Stomach (tissue), 4 donors: ENCODE measurements around the gene TSPAN14.

Experiments used
- CTCF ChIP-seq, 7 experiments: fragments of 450-650 bp in 4 of 7; fragments of 200-600 bp in 3 of 7; sonication (generic) in 3 of 7; IDR thresholded peaks; one replicate each; pipeline ENCODE4 v1.5.1; 2016 to 2019; ENCODE audit warnings: antibody characterized with exemption in 7 of 7, control low read depth in 2 of 7, mild to moderate bottlenecking in 1 of 7
- POLR2A ChIP-seq, 4 donors: fragments of 450-650 bp; IDR thresholded peaks; one replicate each; pipeline ENCODE4 v1.6.1; 2016; ENCODE audit warnings: antibody characterized with exemption in 4 of 4, control low read depth in 2 of 4, mild to moderate bottlenecking in 1 of 4, moderate library complexity in 1 of 4

DNA sequence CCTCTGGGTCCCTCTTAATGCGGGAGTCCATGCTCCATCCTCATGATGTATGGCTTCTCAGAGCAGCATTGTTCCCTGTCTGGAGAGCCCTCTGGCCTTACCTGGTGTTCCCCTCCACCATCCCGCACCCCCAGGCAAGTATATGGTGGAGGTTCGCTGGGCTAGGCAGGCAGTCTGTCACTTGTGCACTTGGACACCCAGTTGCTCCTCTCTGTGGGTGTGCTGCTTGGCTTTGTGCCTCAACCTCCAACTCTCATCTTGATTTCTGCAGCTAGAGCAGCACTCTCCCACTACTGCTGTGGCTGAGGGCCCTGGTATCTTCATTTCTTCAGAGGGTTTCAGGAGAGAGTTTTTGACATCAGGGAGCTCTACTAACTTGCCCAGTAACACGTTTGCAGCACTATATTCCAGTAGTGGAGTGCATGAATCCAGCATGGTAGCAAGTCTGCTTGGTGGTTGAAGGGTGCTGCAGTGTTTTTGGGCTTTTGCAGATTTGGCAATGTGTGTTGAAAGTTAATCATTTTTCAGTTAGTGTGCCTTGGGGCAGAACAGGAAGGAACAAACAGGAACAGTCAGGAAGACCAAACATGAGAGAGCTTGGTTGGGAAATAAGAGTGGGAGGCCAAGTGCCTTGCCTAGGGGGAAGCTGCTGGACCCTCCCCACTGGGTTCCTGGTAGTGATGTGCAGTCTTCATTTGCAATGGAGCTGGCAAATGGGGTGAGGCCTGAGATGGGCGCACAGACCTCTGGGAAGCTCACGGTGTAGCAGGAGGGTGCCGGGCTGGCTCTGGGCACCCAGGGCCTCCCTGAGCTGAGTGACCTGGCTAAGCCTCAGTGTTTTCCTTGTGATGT lies 37.4 kb downstream of the TSPAN14 start:
- TF ChIP-seq CTCF (IDR thresholded peaks at IDR 0.05), result no peak
- TF ChIP-seq POLR2A (IDR thresholded peaks at IDR 0.05), result no peak
